ENCODE measurements around the gene HMGN2. TPM values are rescaled to one million over a fixed set of nuclear protein-coding genes. Genes with fewer than 3 reads are reported as not detected.

Gene HMGN2
- total RNA-seq, 4 donors from 2014 or later, result 68.2 to 136 (median 88.4) TPM

DNA sequence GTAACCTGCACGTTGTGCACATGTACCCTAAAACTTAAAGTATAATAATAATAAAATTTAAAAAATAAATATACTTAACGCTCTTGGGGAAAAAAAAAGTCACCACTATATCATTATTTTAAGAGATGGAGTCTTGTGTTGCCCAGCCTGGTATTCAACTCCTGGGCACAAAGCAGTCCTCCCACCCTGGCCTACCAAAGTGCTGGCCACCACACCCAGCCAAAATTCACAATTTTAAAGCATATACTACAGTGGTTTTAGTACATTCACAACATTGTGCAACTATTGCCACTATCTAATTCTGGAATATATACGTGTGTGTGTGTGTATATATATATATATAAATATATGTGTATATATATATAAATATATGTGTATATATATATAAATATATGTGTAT is 5.9 kb downstream of the HMGN2 start:
- Histone ChIP-seq H3K9me3 (no peaks in the 10 kb centered on the region), H3K27me3 (no peaks in the 10 kb centered on the region), H3K4me3 (no peak overlapping the region), H3K27ac (no peak overlapping the region), H3K36me3 (peaks cover 5 to 32% of the 10 kb centered on the region in 2 donors), H3K4me1 (peaks cover 9 to 16% of the 10 kb centered on the region in 2 donors)
- in situ Hi-C loops (cut with MboI; ENCODE audit: low sequenced_read_pairs in 4 of 4) (no loop called here), intact Hi-C loops (cut with DNase I; ENCODE audit: low total_unique reads) (no loop called here)
- TF ChIP-seq, protein P1, sequence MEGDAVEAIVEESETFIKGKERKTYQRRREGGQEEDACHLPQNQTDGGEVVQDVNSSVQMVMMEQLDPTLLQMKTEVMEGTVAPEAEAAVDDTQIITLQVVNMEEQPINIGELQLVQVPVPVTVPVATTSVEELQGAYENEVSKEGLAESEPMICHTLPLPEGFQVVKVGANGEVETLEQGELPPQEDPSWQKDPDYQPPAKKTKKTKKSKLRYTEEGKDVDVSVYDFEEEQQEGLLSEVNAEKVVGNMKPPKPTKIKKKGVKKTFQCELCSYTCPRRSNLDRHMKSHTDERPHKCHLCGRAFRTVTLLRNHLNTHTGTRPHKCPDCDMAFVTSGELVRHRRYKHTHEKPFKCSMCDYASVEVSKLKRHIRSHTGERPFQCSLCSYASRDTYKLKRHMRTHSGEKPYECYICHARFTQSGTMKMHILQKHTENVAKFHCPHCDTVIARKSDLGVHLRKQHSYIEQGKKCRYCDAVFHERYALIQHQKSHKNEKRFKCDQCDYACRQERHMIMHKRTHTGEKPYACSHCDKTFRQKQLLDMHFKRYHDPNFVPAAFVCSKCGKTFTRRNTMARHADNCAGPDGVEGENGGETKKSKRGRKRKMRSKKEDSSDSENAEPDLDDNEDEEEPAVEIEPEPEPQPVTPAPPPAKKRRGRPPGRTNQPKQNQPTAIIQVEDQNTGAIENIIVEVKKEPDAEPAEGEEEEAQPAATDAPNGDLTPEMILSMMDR (IDR thresholded peaks at IDR 0.05 in 4 of 5, conservative IDR thresholded peaks at IDR 0.05 in 1 of 5), result no peak
- no peak for TF ChIP-seq POLR2A (IDR thresholded peaks at IDR 0.05)
- ATAC-seq (no peak), DNase-seq (no peak)

DNA sequence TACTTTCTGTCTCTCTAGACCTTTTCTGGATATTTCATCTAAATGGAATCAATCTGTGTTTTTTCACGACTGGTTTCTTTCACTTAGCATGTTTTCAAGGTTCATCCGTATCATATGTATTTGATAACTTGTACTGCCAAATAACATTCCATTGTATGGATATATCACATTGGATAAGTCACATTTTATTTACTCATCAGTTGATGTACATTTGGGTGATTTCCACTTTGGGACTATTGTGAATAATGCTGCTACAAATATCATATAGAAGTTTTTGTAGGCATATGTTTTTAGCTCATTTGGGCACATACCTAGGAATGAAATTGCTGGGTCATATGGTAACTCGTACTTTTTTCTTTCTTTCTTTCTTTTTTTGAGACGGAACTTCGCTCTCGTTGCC is 6.7 kb downstream of the HMGN2 start:
- H3K4me1 ChIP-seq, result peaks cover 1 to 8% of the 10 kb centered on the region in 2 donors
- in situ Hi-C loops (cut with MboI; ENCODE audit: low sequenced_read_pairs in 4 of 4) (no loop called here), intact Hi-C loops (cut with DNase I; ENCODE audit: low total_unique reads) (no loop called here)
- H3K36me3 ChIP-seq, result peaks cover 5 to 28% of the 10 kb centered on the region in 2 donors
- no peaks in the 10 kb centered on the region for H3K27me3 ChIP-seq
- DNase-seq (no peak), ATAC-seq (no peak)
- no peaks in the 10 kb centered on the region for H3K9me3 ChIP-seq
- H3K27ac ChIP-seq, result no peak overlapping the region
- H3K4me3 ChIP-seq, result no peak overlapping the region
- TF ChIP-seq, protein P1 (IDR thresholded peaks at IDR 0.05 in 4 of 5, conservative IDR thresholded peaks at IDR 0.05 in 1 of 5), result no peak
- no peak for TF ChIP-seq POLR2A (IDR thresholded peaks at IDR 0.05)

DNA sequence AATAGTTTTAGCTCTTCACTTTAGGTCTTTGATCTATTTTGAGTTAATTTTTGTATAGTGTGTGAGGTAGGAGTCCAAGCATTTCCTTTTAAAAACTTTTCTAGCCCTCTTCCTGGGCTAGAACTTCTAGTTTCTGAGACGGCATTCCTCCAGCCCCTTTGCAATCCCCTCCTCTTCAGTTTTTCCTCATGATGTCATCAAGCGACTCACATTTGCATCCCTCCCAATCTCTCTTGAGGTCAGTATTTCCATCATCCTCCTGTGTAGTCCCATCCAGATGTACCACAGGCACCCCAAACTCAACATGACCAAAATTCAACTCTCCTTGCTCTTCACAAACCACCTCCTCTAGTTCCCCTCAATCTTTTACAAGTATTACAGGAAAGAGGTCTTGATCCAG is 10.7 kb downstream of the HMGN2 start:
- no peak for DNase-seq
- peaks cover 0 to 2% of the 10 kb centered on the region in 2 donors for H3K36me3 ChIP-seq
- in situ Hi-C loops (cut with MboI; ENCODE audit: low sequenced_read_pairs in 4 of 4) (no loop called here), intact Hi-C loops (cut with DNase I; ENCODE audit: low total_unique reads) (no loop called here)
- H3K4me1 ChIP-seq, result no peaks in the 10 kb centered on the region
- no peak for ATAC-seq
- no peaks in the 10 kb centered on the region for H3K9me3 ChIP-seq
- no peaks in the 10 kb centered on the region for H3K27me3 ChIP-seq
- no peak overlapping the region for H3K27ac ChIP-seq
- H3K4me3 ChIP-seq, result no peak overlapping the region
- TF ChIP-seq, protein P1 (IDR thresholded peaks at IDR 0.05 in 4 of 5, conservative IDR thresholded peaks at IDR 0.05 in 1 of 5), result no peak
- TF ChIP-seq POLR2A (IDR thresholded peaks at IDR 0.05), result no peak

DNA sequence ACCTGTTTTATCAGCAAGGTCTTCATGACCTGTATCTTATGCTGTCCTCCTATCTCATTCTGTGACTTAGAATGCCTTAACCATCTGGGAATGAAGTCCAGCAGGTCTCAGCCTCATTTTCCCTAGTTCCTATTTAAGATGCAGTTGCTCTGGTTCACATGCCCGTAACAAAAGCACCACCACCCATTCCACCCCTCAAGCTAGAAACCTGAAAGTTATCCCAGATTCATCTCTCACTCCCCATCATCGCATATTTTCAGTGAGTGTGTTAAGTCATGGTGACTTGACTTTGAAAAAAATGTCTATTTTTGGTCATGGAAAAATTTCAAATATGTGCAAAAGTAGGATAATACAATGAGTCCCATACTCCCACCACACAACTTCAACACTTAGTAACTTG is 11.7 kb downstream of the HMGN2 start:
- Histone ChIP-seq H3K4me1 (no peaks in the 10 kb centered on the region), H3K36me3 (no peaks in the 10 kb centered on the region), H3K4me3 (no peak overlapping the region), H3K27me3 (no peaks in the 10 kb centered on the region), H3K27ac (no peak overlapping the region), H3K9me3 (no peaks in the 10 kb centered on the region)
- no peak for DNase-seq
- ATAC-seq, result no peak
- in situ Hi-C loops (cut with MboI; ENCODE audit: low sequenced_read_pairs in 4 of 4) (no loop called here), intact Hi-C loops (cut with DNase I; ENCODE audit: low total_unique reads) (no loop called here)
- no peak for TF ChIP-seq POLR2A (IDR thresholded peaks at IDR 0.05)
- TF ChIP-seq, protein P1 (IDR thresholded peaks at IDR 0.05 in 4 of 5, conservative IDR thresholded peaks at IDR 0.05 in 1 of 5), result no peak

DNA sequence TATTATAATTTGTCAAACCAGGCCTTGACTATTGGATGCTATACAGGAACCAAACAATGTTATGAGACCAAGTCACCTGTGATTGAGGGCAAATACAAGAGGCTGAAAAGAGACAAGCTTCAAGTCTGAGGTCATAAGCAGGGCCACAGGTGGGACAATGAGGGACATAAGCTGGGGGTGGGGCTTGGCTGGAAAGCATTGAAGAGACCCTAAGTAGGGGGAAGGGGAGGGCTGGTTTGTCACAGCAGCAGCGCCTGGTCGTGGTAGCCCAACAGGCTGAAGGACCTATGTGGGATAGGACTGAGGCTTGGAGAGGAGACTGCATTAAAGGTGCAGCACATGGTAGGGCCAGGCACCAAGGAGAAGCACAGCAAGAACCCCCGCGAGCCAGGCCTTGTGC is 17.9 kb downstream of the HMGN2 start:
- Histone ChIP-seq H3K27me3 (no peaks in the 10 kb centered on the region), H3K27ac (no peak overlapping the region), H3K4me3 (no peak overlapping the region), H3K36me3 (no peaks in the 10 kb centered on the region), H3K9me3 (no peaks in the 10 kb centered on the region), H3K4me1 (no peaks in the 10 kb centered on the region)
- in situ Hi-C loops (cut with MboI; ENCODE audit: low sequenced_read_pairs in 4 of 4) (no loop called here), intact Hi-C loops (cut with DNase I; ENCODE audit: low total_unique reads) (no loop called here)
- DNase-seq (no peak), ATAC-seq (no peak)
- no peak for TF ChIP-seq POLR2A (IDR thresholded peaks at IDR 0.05)
- TF ChIP-seq, protein P1 (IDR thresholded peaks at IDR 0.05 in 4 of 5, conservative IDR thresholded peaks at IDR 0.05 in 1 of 5), result no peak

All from gastrocnemius medialis (tissue), 4 donors.